ENCODE measurements around the gene SLC39A11. TPM values are rescaled to one million over a fixed set of nuclear protein-coding genes. Genes with fewer than 3 reads are reported as not detected.

SLC39A11 gene
- total RNA-seq, 6 donors from 2014 or later, result 16.3 to 57.6 (median 29.5) TPM

DNA sequence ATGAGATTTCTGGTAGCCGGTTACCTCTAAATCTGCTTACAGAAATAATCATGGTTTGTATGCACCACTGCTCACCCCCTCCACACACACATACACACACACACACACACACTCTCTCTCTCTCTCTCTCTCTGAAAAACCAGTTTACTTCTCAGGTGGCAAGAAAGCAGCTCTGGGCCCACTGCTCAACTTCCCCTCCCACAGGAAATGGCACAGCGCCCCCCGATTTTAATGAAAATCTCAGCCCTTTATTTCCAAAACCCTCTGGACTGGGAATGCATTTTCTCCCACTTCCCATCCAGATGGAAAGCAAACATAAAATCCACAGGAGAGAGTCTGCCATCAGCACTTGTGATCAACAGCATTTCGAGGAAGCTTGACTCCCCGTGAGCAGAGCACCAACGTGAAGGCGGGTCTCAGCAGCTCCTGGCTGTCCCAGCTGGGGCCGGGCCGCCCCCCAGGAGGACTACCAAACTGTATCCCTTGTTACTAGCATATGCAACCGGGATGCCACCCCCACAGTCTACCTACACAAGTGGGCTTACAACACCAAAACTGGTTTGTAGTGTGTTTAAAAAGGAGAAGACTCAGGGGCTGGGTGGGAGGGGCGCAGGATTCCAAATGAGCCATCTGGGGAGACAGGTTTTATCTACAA is 121.1 kb downstream of the SLC39A11 start:
- DNase-seq (peak in 1 of 2 donors; percentile 51), ATAC-seq (ENCODE audit: low FRiP score in 2 of 2) (no peak)
- H3K27ac ChIP-seq, result no peak overlapping the region
- no peaks in the 10 kb centered on the region for H3K9me3 ChIP-seq
- 74 to 85% methylated on average over 6 to 11 of the region's 11 CpGs for WGBS, 2 donors
- H3K36me3 ChIP-seq, result no peaks in the 10 kb centered on the region
- H3K4me3 ChIP-seq, result no peak overlapping the region
- peaks cover 0 to 3% (median under 1%) of the 10 kb centered on the region in 4 donors for H3K4me1 ChIP-seq
- H3K27me3 ChIP-seq, result no peaks in the 10 kb centered on the region
- TF ChIP-seq POLR2A (IDR thresholded peaks at IDR 0.05) (no peak), CTCF (IDR thresholded peaks at IDR 0.05) (no peak), POLR2AphosphoS5 (IDR thresholded peaks at IDR 0.05) (no peak), EP300 (IDR thresholded peaks at IDR 0.05) (no peak)

DNA sequence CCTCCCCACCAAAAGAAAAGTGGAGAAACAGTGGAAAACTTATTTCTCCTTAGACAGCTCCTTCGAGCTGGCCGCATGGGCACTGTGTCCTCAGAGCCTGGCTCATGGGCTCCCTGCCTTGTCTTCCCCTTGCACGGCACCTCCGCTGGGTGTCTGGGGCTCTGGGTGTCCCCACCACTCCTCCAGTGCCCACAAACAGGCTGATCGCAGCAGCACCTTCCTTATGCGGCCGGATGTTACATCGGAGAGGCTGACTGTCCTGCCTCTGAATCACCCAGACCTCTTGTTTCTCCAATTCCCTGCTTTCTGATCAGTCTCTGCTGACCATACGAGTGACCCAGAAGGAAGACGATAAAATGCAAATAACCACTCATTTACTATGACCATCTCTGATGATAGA is 121.7 kb downstream of the SLC39A11 start:
- H3K9me3 ChIP-seq, result no peaks in the 10 kb centered on the region
- no peak overlapping the region for H3K4me3 ChIP-seq
- TF ChIP-seq CTCF (IDR thresholded peaks at IDR 0.05) (no peak), POLR2AphosphoS5 (IDR thresholded peaks at IDR 0.05) (no peak), POLR2A (IDR thresholded peaks at IDR 0.05) (no peak), EP300 (IDR thresholded peaks at IDR 0.05) (no peak)
- H3K27me3 ChIP-seq, result no peaks in the 10 kb centered on the region
- no peaks in the 10 kb centered on the region for H3K36me3 ChIP-seq
- DNase-seq (peak in 1 of 2 donors; percentile 54), ATAC-seq (ENCODE audit: low FRiP score in 2 of 2) (no peak)
- 96 to 99% methylated on average over 9 to 10 of the region's 10 CpGs for WGBS, 2 donors
- H3K4me1 ChIP-seq, result peaks cover 0 to 3% (median 0%) of the 10 kb centered on the region in 4 donors
- H3K27ac ChIP-seq, result no peak overlapping the region

DNA sequence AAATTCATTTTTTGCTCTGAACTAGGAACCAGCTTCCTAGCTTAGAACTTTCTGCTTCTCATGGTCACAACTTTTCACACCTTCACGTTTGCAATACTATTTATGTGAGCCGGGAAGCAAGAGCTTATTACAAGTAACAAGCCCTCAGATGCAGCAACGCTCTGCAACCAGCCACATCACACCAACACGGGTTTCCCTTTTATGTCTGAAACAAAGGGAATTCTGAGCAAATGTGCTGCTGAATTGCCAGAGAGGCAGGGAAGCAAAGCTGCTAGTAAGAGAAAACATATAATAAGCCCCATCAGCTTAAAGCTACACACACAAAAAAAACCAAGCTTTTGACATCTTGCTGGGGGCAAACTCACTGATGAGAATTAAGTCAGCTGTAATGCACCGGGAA is 122.2 kb downstream of the SLC39A11 start:
- 85 to 87% methylated on average over 5 of the region's 5 CpGs for WGBS, 2 donors
- peaks cover 0 to 3% (median 0%) of the 10 kb centered on the region in 4 donors for H3K4me1 ChIP-seq
- H3K9me3 ChIP-seq, result no peaks in the 10 kb centered on the region
- H3K4me3 ChIP-seq, result no peak overlapping the region
- no peak for DNase-seq
- no peaks in the 10 kb centered on the region for H3K36me3 ChIP-seq
- ATAC-seq (ENCODE audit: low FRiP score in 2 of 2), result no peak
- no peaks in the 10 kb centered on the region for H3K27me3 ChIP-seq
- H3K27ac ChIP-seq, result no peak overlapping the region
- TF ChIP-seq EP300 (IDR thresholded peaks at IDR 0.05) (no peak), POLR2AphosphoS5 (IDR thresholded peaks at IDR 0.05) (no peak), CTCF (IDR thresholded peaks at IDR 0.05) (no peak), POLR2A (IDR thresholded peaks at IDR 0.05) (no peak)

DNA sequence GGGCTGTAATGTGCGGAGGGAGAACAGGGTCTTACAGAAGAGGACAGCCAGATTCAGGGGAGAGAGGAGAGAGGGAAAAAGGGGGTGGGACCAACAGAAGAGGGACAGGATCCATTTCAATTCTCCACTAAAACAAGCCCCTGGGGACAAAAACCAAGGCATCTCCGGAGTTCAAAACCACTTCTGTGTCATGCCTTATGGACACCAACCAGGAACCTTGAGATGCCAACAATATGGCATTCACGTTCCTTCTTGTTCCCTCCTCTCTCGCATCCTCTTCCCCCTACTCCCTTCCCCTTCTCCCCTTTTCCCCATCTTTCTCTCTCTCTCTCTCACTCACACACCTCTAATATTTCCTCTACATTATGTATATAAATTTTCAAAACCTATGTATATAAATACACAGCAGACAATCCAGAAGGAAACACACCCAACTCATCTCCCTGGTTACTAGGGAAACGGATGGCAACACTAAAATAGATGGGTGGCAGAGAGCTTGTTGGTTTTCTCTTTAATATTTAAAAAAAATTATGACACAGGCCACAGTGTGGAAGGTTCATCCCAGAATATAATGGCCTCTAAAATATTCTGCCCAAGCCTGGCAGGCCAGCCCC is 123.1 kb downstream of the SLC39A11 start:
- H3K27ac ChIP-seq, result no peak overlapping the region
- no peak for DNase-seq
- H3K4me3 ChIP-seq, result no peak overlapping the region
- no peaks in the 10 kb centered on the region for H3K27me3 ChIP-seq
- no peak for ATAC-seq (ENCODE audit: low FRiP score in 2 of 2)
- no peaks in the 10 kb centered on the region for H3K9me3 ChIP-seq
- peaks cover 0 to 3% (median 0%) of the 10 kb centered on the region in 4 donors for H3K4me1 ChIP-seq
- TF ChIP-seq CTCF (IDR thresholded peaks at IDR 0.05) (no peak), POLR2AphosphoS5 (IDR thresholded peaks at IDR 0.05) (no peak), POLR2A (IDR thresholded peaks at IDR 0.05) (no peak), EP300 (IDR thresholded peaks at IDR 0.05) (no peak)
- H3K36me3 ChIP-seq, result no peaks in the 10 kb centered on the region
- WGBS, 2 donors, result 92% methylated on average over 5 of the region's 5 CpGs

Measured in upper lobe of left lung (tissue), 6 donors.